RKO (cell line): ENCODE results near the gene CDH20.

Source experiments
- DNase-seq: peaks from one replicate; pipeline ENCODE4 v3.0.0-alpha.2; 2016; ENCODE audit warnings: low spot score

CDH20 gene

DNA sequence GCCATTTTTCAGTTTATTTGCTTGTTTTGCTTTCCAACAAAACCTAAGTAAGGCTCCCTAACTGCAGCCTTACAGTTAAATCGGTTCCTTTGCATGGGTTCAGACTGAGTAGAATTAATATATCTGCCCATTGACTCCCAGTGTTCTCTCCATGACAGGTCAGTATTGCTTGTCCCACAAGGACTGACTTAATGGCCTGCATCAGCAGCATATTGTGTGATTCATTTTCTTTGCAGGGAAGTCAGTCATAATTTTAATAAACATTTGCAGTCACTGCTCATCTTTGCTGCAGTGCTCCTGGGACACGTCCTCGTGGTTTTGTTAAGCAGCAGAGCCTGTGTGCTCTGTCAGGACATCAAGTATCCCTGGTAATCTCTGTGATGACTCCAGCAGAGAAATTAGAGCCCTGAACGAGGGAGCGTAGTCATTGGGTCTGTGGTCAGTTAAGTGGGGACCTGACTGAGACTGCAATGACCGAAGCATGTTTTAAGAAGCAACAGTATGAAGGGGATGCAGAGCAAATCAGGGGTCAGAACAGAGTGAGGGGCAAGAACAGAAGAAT, 93.3 kb downstream of the CDH20 start:
- DNase-seq, result no peak

DNA sequence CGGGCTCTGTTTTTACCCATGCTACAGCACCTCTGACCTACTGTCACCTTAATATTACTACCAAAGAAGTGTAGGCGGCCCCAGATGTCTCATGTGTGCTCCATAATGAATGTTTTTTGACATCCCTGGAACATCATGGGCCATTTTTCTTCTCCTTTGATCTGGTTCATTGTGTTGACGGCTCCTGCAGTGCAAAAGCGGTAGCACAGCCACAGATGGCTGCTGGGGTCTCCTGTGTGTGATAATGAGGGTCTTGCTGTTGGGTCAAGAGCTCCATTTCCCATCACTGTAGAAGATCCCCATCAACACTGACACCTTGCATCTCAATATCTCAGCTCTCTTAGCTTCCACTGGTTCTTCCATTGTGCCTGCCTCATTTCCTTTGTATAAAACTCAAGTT, 95.0 kb downstream of the CDH20 start:
- DNase-seq, result no peak

DNA sequence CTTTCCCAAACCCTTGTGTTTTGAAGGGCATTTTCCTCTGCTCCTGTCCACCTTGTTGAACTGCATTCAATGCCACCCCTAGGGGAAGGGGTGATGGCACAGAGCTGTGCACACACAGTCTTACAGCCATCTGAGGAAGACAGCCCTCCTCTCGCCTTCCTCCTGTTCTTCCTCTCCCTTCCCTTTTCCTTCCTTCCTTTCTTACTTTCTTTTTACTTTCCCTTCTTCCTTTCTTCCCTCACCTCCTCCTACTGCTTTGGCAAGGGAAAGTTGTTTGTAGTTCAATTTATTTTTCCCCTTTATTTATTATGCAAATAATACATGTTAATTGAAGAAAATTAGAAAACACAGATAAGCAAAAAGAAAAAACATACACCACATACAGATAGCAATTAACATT, 99.4 kb downstream of the CDH20 start:
- DNase-seq, result no peak

DNA sequence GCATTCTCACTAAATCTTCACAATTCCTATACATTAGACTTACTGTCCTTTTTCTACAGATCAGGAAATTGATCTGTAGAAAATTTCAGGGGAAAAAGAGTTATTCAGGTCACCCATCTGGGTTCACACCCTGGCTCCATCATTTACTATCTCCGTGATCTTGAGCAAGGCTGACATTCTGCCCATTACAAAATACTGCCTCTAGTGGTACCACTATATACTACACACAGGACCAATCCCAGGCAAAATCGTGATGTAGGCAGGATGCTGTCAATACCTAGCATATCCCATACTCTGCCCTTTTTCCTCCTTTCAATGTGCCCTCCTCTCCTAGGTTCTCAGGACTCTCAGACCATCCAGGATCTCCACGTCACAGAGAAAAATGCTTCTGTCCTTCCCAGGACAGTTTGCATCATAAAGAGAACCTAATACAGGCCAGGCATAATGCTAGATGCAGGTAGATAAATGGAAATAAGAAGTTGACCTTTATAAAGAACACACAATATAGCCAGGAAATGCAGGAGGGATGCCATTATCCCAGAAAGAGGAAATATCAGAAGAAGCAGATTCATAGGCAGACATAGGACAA, 101.9 kb downstream of the CDH20 start:
- peak; percentile 49 for DNase-seq

DNA sequence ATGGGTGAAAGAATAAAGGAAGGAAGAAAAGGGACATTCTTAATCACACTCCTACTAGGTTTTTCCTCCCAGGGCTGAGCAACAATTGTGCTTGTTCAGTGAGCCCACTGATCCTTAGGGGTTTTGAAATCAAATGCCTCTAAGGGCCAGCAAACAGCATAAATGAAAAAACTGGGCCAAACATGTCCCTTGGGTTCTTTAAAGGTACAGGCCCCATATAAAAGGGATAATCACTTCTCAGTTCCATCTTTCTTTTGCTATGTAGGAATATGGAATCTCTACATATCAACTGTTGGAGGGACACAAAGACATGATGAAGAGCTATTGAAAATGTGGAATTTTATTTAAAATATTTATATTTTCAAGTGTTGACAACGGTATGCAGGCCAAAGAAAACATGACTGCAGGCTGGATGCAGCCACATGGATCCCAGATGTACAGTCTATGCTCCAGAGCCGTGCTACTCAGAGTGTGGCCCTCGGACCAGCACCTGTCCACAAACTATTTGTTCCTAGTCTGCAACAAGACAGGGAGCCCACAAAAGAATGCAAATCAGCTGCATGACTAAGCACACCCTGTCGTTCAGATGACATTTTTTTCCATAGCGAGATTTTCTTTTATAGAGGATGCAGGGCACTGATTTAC, 110.0 kb downstream of the CDH20 start:
- DNase-seq, result no peak

DNA sequence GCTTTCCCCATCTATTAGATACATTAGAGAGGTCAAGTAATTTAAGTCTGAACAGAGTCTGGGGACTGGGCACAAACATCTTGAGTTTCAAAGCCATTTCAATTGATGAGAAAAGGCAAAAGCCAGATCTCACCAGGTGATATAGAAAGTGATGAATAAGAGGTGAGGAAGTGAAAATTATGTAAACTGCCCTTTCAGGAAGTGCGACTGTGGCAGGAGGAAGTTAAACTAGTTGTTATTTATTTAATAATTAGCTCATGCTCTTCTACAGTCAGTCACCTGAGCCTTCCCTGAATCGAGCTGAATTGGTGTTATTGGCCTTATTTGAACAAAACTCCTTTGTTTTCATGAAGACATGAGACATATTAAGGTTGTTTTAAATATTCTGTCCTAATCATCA, 115.1 kb downstream of the CDH20 start:
- no peak for DNase-seq

DNA sequence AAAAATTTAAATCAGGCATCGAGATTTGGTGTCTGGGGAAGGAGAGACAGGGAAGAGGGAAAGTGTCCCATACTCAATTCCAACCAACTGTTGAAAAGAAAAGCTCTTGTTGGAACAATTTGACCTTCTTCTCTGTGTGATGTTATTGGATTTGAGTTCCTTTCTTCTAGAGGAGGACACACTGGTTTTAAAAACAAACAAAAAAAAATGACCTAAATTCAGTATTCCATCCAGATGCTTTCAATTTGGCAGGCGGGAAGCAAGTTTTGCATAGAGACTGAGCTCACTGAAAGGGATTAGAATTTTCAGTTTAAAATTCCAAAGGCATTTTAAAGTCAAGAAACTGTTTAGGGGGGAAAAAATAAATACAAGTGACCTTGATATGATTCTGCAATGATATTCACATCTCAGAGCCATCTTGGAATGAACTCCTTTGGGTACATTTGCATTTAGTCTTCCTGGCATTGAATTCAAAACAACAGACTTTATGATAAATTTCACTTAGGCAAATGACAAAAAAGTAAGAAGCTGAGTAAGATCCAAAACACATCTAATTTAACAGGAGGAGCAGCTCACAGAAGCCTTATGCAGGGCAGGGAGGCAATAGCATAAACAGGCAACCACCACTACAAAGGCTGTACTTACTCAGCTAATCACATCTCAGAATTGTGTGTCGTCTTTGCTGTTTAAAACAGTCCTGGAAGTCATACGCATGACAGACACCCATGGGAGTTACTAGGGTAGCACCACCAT, 126.8 kb downstream of the CDH20 start:
- no peak for DNase-seq

DNA sequence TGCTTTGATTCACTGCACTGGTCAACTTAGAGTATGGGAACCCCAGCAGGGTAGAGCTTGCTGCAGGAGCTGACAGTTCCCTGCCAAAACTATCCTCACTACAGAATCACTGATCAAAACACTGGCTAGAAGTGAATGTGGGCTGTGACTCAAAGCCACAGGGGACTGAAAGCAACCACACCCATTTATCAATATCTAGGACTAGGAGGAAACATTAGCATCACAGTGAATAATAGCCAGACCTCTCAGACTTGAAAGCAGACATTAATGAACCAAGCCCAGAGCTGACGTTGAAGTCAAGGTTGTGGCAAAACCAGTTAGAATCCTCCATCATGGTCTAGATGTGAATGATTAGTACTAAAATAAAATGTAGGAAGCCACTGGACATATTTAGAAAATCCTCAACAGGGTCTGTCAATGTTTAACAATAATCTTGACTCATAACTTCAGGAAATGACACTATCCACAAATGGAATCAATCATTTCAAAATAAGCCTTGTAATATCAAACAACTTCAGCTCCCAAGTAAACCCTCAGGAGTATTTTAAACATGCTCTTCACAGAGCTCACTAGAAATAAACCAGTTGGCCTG, 131.4 kb downstream of the CDH20 start:
- DNase-seq, result no peak

DNA sequence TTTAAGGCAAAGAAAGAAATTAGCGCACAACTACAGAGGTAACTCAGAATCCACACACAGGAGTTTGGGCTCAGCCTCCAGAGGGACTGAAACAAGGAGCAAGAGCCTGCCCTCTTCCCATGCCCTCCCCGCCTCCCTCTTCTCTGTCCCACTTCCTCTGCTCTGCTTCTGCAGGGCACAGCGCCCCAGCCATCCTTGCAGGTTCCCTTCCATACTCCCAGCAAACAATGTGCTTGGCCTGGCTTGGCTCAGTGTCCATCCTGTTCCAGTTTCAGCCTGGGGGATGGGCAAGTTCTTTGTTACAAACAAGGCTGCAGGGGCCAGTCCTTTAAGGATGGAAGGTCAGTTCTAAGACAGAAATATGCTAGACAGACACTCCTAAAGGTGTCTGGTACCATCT, 133.5 kb downstream of the CDH20 start:
- no peak for DNase-seq

DNA sequence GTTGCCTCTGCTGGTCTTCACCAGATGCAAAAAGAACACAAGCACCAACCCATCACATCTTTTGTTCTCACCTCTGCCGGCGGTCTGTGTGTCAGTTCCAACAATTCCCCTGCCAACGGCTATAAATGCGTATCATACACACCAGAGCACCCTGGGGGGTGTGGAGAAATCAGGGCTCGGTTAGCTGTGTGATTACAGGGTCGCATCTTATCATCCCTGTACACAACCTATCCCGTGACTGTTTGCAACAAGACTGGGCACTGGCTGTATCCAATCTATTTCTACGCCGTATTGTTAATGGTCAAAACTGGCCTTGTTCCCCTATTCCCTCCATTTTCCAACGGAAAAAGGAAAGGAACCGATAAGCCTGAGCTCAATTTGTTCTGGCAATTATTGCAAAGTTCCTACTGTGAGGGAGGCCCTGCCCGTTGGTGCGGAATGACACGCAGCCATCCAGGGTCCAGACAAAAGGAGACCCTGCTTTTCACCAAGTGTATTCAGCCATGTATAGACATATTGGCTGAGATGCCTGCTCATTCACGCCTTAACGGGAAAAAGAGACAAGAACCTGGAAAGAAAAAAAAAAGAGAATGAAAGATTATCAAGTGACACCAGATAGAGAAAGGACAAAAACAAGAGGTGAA, 136.9 kb downstream of the CDH20 start:
- DNase-seq, result no peak

DNA sequence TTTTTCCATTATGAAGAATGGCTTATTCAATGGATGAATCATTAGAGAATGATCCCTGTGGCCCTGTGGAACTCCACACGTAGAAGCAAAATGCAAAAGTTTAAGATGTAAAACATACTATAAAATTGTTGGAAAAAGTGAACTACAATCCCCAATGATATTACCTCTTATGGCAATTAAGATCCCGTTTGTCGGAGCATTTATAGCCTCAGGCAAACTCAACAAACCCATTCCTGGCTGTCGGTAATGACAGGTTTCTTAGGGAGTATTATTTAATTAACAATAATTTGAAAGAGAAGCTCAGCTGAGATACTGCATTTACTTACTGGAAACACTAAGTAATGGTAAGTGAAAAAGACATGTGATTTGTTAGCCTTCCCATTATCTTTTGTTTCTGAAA, 138.3 kb downstream of the CDH20 start:
- no peak for DNase-seq

DNA sequence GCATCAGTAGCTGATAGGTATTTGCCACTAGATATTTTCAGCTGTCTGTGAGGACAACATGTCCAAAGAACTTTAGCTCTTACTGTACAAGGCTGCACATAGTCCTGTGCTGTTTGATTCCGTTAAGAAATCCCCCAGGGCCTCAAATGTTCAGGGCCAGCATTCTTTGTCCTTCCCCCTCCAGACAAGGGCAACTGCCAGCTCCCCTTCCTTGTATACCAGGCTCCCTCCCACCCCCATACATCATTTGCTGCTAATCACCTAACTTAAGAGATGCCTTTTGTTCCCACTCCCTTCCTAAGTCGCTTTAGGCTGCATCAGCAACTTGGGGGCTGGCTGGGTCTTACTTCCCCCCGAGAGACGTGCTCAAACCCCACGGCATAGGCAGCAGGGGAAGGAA, 138.7 kb downstream of the CDH20 start:
- no peak for DNase-seq

DNA sequence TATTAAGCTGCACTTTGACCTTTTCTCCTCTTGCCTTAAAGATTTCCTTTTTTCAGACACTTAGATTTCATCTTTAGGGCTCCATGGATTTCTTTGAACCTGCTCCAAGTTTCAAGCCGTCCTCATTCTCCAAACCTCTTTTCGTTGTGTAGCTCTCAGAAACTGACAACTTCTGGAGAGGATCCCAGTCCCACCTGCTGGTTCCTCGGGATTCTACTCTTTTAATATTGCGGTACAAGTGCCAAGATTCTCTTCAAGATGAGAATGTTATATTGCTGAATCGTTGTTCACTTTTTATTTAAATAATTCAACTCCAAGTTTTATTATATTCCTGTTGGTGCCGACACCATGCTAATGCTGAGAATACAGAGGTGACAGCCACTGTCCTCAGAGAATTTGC, 141.1 kb downstream of the CDH20 start:
- DNase-seq, result no peak

DNA sequence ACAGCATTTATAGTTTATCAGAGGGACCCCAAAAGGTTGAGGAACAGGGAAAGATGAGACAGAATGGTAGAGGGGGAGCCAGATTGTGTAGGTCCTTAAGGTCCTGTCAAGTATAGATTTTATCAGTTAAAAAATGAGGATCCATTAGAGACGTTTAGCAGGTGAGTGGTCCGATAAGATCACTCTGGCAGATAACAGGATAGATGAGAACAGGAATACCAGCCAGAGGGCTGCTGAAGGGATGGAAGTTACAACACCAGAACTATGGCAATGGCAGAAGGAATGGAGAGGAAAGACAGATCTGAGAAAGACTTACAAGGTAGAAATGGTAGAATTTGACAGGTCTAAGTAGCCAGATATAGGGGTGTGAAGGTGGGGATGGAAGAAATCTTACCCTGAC, 141.7 kb downstream of the CDH20 start:
- DNase-seq, result no peak

DNA sequence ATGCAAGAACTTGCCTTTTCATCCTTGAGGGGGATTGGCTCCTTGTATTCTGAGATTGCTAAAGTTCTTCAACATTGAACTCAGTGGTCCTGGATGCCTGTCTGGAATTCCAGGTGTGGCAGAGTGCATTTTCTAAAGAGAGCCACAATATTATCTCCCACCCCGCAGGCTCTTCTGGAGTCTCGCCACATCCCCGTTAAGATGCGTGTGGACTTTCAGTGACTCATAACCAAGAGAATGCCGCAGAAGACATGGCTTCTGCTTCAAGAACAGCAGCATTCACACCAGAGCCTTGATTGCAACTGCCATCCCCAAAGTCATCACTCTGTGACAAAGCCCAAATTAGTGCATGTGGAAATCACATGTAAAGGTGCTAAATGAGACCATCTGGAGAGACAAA, 142.7 kb downstream of the CDH20 start:
- no peak for DNase-seq

DNA sequence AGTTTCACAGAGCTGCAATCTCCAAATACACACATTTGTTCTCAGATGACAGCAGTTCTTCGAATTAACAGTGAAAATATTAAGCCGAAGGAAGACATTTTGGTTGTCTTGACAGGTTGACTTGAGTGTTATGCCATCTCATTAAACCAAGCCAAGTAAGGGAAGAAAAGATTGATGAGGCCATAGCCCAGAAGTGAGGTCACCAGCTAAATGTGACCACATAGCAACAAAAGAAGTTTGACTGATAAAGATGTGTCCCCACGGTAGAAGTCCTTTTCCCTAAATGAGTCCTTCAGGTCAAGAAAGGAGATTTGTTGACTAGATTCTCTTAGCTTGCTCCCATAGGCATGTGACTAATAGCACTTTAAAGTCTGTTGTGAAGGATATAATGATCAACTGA, 156.1 kb downstream of the CDH20 start:
- DNase-seq, result no peak

DNA sequence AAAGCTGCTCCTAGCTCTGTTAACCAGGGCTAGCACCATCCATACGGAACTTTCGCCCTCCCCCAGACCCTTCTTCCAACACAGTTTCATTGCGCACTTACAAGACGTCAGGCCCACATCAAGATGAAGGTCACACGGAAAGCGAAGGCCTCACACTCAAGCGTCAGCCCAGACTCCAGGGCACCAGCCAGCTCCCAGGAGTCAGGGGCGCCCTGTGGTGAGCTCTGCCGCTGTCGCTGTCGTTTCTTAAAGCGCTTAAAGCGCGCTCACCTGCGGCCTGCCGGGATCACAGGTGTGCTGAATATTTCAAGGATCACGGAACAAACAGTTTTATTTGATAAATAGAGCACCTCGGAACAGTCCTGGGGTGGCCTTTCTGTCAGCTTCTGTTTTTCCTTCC, 163.1 kb downstream of the CDH20 start:
- DNase-seq, result no peak

DNA sequence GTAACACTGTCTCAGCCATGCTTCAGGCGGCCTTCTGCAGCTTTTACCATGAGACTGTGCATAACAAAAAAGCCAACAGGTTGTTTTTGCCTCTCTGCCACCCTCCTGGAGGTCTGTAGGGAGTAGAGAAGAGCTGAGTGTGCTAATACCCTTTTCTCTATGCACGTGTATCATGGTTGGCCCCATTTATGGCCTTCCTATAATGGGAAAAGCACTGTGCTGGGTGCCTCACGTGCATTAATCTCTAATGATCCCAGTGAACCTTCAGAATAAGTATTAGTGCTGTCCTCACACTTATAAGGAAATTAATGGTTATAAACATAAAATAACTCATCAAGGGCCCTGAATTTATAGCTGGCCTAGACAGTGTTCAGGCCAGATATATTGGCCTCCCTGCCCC, 164.2 kb downstream of the CDH20 start:
- DNase-seq, result no peak

DNA sequence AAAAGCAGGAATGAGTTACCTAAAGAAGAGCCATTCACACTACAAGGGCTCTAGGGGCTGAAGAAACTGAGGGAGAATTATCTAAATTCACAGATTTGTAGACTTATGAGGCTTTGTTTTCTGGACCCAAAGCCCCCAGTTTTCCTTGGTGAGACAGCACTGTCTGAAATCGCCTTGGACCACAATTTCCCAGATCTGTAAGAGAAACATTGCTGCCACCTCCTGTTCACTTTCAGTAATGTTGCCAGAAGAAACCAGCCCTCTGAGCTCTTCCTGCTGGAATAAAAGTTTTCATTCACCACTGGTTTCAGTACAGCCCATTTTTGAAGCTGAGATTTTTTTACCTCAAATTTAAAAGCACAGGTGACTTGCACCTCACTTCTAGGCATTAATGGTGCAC, 169.2 kb downstream of the CDH20 start:
- peak; percentile 70 for DNase-seq

DNA sequence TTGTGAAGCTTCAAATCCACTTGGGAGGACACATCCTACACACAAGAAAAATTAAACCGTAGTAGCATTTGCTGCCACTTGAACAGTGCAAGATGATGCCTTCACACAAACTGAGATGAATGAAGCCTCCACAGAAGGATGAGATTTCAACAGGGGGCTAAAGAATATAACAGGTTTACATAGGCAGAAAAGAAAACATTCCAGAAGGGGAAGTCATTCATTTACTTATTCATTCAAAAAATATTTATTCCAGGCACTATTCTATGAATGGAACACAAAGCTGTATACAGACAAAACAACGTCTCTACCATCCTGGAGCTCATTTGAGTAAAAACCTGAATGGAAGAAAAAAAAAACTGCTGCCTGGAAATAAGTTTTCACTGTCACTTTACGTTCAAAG, 170.5 kb downstream of the CDH20 start:
- no peak for DNase-seq

DNA sequence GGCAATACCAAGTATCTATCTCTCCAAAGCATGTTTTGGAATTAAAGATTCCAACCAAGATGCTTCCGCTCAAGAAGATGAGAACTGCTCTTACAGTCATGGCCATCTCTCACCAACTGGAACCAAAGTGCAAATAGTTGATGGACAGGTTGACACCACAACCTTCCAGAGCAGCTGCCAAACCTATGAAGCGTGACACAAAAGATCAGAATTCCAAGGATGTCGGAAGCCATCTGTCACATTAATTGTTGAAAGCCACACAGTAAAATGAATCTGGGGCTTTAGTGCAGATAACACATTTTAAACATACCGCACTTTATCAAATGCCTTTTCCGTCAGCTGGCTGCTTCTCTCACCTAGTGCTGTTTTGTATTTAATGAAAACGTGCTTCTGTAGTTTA, 195.7 kb downstream of the CDH20 start:
- no peak for DNase-seq

DNA sequence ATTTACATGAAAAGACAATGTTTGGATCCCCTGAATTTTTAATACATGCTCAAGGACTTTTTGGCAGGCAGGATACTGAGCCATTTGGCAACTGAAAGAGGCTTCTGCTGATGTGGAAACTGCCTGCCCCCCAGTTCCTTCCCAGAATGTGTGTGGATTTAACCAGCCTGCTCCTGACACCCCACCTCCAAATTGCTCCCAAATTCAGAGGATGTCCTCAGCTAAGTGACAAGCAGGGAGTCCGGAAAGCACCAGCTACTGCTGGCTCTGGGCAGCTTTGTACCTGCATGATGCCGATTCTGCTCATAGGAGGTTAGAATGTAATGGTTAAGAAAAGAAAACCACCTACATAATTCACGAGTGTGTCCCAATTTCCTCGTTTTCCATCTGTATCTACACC, 197.5 kb downstream of the CDH20 start:
- DNase-seq, result no peak

DNA sequence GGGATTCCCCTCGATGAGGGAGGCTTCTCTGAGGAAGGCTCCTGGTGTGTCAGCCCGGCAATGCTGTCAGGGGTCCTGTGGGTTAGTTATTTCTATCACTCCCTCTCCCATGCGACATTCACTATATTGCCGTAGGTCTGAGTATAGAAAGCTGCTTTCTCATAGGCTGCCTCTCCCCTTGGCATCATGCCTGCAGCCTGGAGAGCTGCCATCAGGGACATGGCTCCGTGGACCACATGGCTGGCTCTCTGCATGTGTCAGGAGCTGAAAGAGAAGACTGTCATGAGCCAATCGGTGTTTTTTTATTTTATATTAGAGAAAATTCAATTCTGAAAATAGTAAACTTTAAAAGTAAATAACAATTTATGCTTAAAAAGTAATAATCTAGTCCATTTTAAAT, 198.0 kb downstream of the CDH20 start:
- DNase-seq, result no peak
